Endodermal cell (in vitro differentiated cells): ENCODE data around the gene RNF41. TPM values are rescaled to one million over a fixed set of nuclear protein-coding genes. Genes with fewer than 3 reads are reported as not detected.
A peak's percentile ranks its signal among the peaks of the same experiment; 100 is the strongest.

ENCODE experiments used
- DNase-seq: peaks from one replicate; pipeline ENCODE4 v3.0.0-alpha.2; 2017
- H3K27ac ChIP-seq: 2 replicates; pipeline ENCODE4 v1.5.1; 2013; ENCODE audit warnings: mild to moderate bottlenecking, low read depth, low read length, moderate library complexity
- H3K27me3 ChIP-seq: 2 replicates; pipeline ENCODE4 v1.6.1; 2013; ENCODE audit warnings: mild to moderate bottlenecking, low read length, moderate library complexity; ENCODE audit not compliant: insufficient read depth, control insufficient read depth, poor library complexity, severe bottlenecking
- H3K36me3 ChIP-seq: 2 replicates; pipeline ENCODE4 v1.7.0; 2013; ENCODE audit warnings: mild to moderate bottlenecking, low read length, moderate library complexity; ENCODE audit not compliant: control insufficient read depth, insufficient read depth
- H3K4me1 ChIP-seq: one replicate; pipeline ENCODE4 v1.7.0; 2013; ENCODE audit warnings: low read length; ENCODE audit not compliant: control insufficient read depth, insufficient read depth
- H3K4me3 ChIP-seq: 2 replicates; pipeline ENCODE4 v1.5.1; 2013; ENCODE audit warnings: mild to moderate bottlenecking, low read length, moderate library complexity
- H3K9ac ChIP-seq: 2 replicates; pipeline ENCODE4 v1.6.1; 2013; ENCODE audit warnings: mild to moderate bottlenecking, low read length, moderate library complexity; ENCODE audit not compliant: poor library complexity, severe bottlenecking; ENCODE audit errors: extremely low read depth
- H3K9me3 ChIP-seq: 2 replicates; pipeline ENCODE4 v1.6.1; 2013; ENCODE audit warnings: mild to moderate bottlenecking, low read length, moderate library complexity; ENCODE audit not compliant: control insufficient read depth
- H3K27ac Mint-ChIP-seq: 2 replicates; pipeline ENCODE4 v1.8.0; 2020; ENCODE audit warnings: mixed read lengths
- H3K27me3 Mint-ChIP-seq: 2 replicates; pipeline ENCODE4 v1.8.0; 2021; ENCODE audit warnings: mild to moderate bottlenecking, mixed read lengths; ENCODE audit not compliant: insufficient read depth
- H3K36me3 Mint-ChIP-seq: 2 replicates; pipeline ENCODE4 v1.8.0; 2020; ENCODE audit warnings: low read depth, mixed read lengths
- H3K4me1 Mint-ChIP-seq: 2 replicates; pipeline ENCODE4 v1.8.0; 2020; ENCODE audit warnings: mixed read lengths
- H3K4me3 Mint-ChIP-seq: 2 replicates; pipeline ENCODE4 v1.8.0; 2020; ENCODE audit warnings: mild to moderate bottlenecking, moderate library complexity, mixed read lengths
- H3K9me3 Mint-ChIP-seq: 2 replicates; pipeline ENCODE4 v1.8.0; 2020; ENCODE audit warnings: mild to moderate bottlenecking, mixed read lengths
- CTCF ChIP-seq: fragments of 200-600 bp; sonication (generic); conservative IDR thresholded peaks from 2 replicates; pipeline ENCODE4 v1.5.0; 2021; ENCODE audit warnings: antibody characterized with exemption, mild to moderate bottlenecking
- WGBS, 2 experiments: methylation state at CpG; one replicate each; pipeline versions ENCODE4 v1.1.5 to v1.1.7; 2013; ENCODE audit warnings: missing lambda C conversion rate in 2 of 2, mixed read lengths in 1 of 2; ENCODE audit not compliant: insufficient coverage in 1 of 2, insufficient read length in 1 of 2; 5-methylcytosine and 5-hydroxymethylcytosine counted together
- total RNA-seq, 2 donors: library from RNA; stranded (reverse); fragmentation: NEBNext Ultra II Directional in 1 of 2; extraction: Animal tissue kit (Norgen Biotek cat#: 25700) in 1 of 2; gene quantifications; 2 replicates in 1 of 2; 3 replicates in 1 of 2; pipeline ENCODE4 v1.2.1, GENCODE V29; 2021

The RNF41 gene
- total RNA-seq, 2 donors from 2014 or later: 45.8 to 48.9 TPM

- Histone ChIP-seq H3K36me3 (peaks cover 74% of the 10 kb centered on the region), H3K9me3 (no peaks in the 10 kb centered on the region), H3K27ac (no peak overlapping the region), H3K4me1 (no peaks in the 10 kb centered on the region), H3K27me3 (no peaks in the 10 kb centered on the region), H3K4me3 (no peak overlapping the region), H3K9ac (no peak overlapping the region)
- Mint-ChIP-seq H3K27ac (no peak overlapping the region), H3K36me3 (peaks cover 65% of the 10 kb centered on the region), H3K4me1 (no peaks in the 10 kb centered on the region), H3K9me3 (peaks cover 2% of the 10 kb centered on the region), H3K27me3 (no peaks in the 10 kb centered on the region), H3K4me3 (no peak overlapping the region)
- no peak for DNase-seq
- 86 to 90% methylated on average over 3 to 5 of the region's 5 CpGs for WGBS, 2 experiments
- TF ChIP-seq CTCF: no peak
Observed at GRCh38 chr12:56213878-56214277, 7.8 kb downstream of the RNF41 start.

DNA sequence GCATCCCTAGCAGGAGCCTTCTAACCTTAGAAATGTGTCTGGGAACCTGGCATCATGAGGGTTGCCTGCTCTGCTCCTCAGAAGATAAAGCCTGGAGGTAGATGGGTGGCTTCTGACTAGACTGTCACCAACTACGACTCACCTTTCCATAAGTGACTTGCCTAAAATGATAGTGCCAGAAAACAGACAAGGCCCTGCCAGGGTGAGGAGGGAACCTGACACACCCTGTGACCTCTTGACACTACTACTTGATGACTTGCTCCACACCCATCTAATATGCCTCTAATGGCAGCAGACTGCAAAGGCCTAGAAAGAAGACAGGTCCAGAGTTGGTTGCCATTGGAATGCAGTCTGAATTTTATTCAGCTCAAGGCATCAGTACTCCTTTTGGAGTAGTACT lies 9.4 kb downstream of the RNF41 start:
- H3K4me1 ChIP-seq: no peaks in the 10 kb centered on the region
- Mint-ChIP-seq H3K36me3 (peaks cover 69% of the 10 kb centered on the region), H3K4me3 (no peak overlapping the region), H3K9me3 (no peaks in the 10 kb centered on the region), H3K4me1 (no peaks in the 10 kb centered on the region), H3K27me3 (no peaks in the 10 kb centered on the region), H3K27ac (no peak overlapping the region)
- H3K27me3 ChIP-seq: no peaks in the 10 kb centered on the region
- H3K9me3 ChIP-seq: no peaks in the 10 kb centered on the region
- H3K36me3 ChIP-seq: peaks cover 80% of the 10 kb centered on the region
- H3K9ac ChIP-seq: no peak overlapping the region
- no peak for TF ChIP-seq CTCF
- 95% methylated on average over 1 of the region's 1 CpG; no CpG with 5 or more reads in 1 of the 2 experiments for WGBS, 2 experiments
- DNase-seq: no peak
- H3K27ac ChIP-seq: no peak overlapping the region
- H3K4me3 ChIP-seq: no peak overlapping the region

GRCh38 chr12:56208006-56208405 lies 13.7 kb downstream of the RNF41 start:
- H3K9me3 Mint-ChIP-seq: no peaks in the 10 kb centered on the region
- no peak overlapping the region for H3K27ac ChIP-seq
- H3K4me3 ChIP-seq: no peak overlapping the region
- peaks cover 61% of the 10 kb centered on the region for H3K36me3 Mint-ChIP-seq
- H3K36me3 ChIP-seq: peaks cover 75% of the 10 kb centered on the region
- no peak for TF ChIP-seq CTCF
- peaks cover 5% of the 10 kb centered on the region for H3K4me1 ChIP-seq
- H3K27ac Mint-ChIP-seq: peak overlapping the region; percentile 30
- no peaks in the 10 kb centered on the region for H3K27me3 Mint-ChIP-seq
- no peaks in the 10 kb centered on the region for H3K27me3 ChIP-seq
- H3K9ac ChIP-seq: no peak overlapping the region
- H3K9me3 ChIP-seq: no peaks in the 10 kb centered on the region
- peaks cover 9% of the 10 kb centered on the region for H3K4me1 Mint-ChIP-seq
- no peak for DNase-seq
- WGBS, 2 experiments: 93 to 96% methylated on average over 5 to 6 of the region's 6 CpGs
- no peak overlapping the region for H3K4me3 Mint-ChIP-seq
